ENCODE measurements around the gene RBFA.

RBFA gene

GRCh38 chr18:80074697-80075096 lies 40.5 kb downstream of the RBFA start:
- no peak for DNase-seq (ENCODE audit: low spot score)

- no peak for DNase-seq (ENCODE audit: low spot score)
Measured at GRCh38 chr18:80075940-80076339, 41.7 kb downstream of the RBFA start.

- no peak for DNase-seq (ENCODE audit: low spot score)
Measured at GRCh38 chr18:80076379-80076778, 42.1 kb downstream of the RBFA start.

- DNase-seq (ENCODE audit: low spot score) = no peak
Measured at GRCh38 chr18:80077873-80078272, 43.6 kb downstream of the RBFA start.
